AML-193 (cell line): ENCODE results near the gene CCDC12.

Source experiments
- DNase-seq, 2 experiments: peaks; one replicate each; lab custom pipeline; 2025; lab: John Stamatoyannopoulos, UW

Gene CCDC12

GRCh38 chr3:46995901-46996562 lies 19.5 kb upstream of the CCDC12 start:
- DNase-seq: no peak

- DNase-seq: no peak
Observed at GRCh38 chr3:46994801-46995731, 18.5 kb upstream of the CCDC12 start.

- no peak for DNase-seq
Observed at GRCh38 chr3:46993986-46994385, 17.4 kb upstream of the CCDC12 start.

GRCh38 chr3:46993292-46993691 lies 16.7 kb upstream of the CCDC12 start:
- DNase-seq: no peak

- no peak for DNase-seq
Observed at GRCh38 chr3:46992231-46992630, 15.7 kb upstream of the CCDC12 start.

- no peak for DNase-seq
Observed at GRCh38 chr3:46991406-46992165, 15.0 kb upstream of the CCDC12 start.

- DNase-seq: no peak
Observed at GRCh38 chr3:46990573-46991374, 14.2 kb upstream of the CCDC12 start.

GRCh38 chr3:46989146-46989810 lies 12.7 kb upstream of the CCDC12 start:
- no peak for DNase-seq

GRCh38 chr3:46988616-46989015 lies 12.1 kb upstream of the CCDC12 start:
- DNase-seq: no peak

GRCh38 chr3:46987743-46988401 lies 11.3 kb upstream of the CCDC12 start:
- peak; percentile 92 to 95 for DNase-seq

GRCh38 chr3:46987319-46987742 lies 10.8 kb upstream of the CCDC12 start:
- DNase-seq: no peak

- no peak for DNase-seq
Observed at GRCh38 chr3:46986782-46987310, 10.3 kb upstream of the CCDC12 start.

- DNase-seq: no peak
Observed at GRCh38 chr3:46986055-46986730, 9.6 kb upstream of the CCDC12 start.

GRCh38 chr3:46985588-46985987 lies 9.0 kb upstream of the CCDC12 start:
- no peak for DNase-seq

GRCh38 chr3:46984591-46985459 lies 8.3 kb upstream of the CCDC12 start:
- no peak for DNase-seq

- no peak for DNase-seq
Observed at GRCh38 chr3:46982546-46982945, 6.0 kb upstream of the CCDC12 start.

- DNase-seq: peak in 1 of 2 experiments; percentile 21
Observed at GRCh38 chr3:46981932-46982471, 5.5 kb upstream of the CCDC12 start.

- no peak for DNase-seq
Observed at GRCh38 chr3:46979958-46980497, 3.5 kb upstream of the CCDC12 start.
